ENCODE data around the gene C3orf22.

Gene C3orf22

GRCh38 chr3:126551121-126551838 lies 7.5 kb downstream of the C3orf22 start:
- H3K36me3 ChIP-seq (replicated peaks; ENCODE audit: low read depth, low read length) = no peaks in the 10 kb centered on the region
- TF ChIP-seq, protein P1, sequence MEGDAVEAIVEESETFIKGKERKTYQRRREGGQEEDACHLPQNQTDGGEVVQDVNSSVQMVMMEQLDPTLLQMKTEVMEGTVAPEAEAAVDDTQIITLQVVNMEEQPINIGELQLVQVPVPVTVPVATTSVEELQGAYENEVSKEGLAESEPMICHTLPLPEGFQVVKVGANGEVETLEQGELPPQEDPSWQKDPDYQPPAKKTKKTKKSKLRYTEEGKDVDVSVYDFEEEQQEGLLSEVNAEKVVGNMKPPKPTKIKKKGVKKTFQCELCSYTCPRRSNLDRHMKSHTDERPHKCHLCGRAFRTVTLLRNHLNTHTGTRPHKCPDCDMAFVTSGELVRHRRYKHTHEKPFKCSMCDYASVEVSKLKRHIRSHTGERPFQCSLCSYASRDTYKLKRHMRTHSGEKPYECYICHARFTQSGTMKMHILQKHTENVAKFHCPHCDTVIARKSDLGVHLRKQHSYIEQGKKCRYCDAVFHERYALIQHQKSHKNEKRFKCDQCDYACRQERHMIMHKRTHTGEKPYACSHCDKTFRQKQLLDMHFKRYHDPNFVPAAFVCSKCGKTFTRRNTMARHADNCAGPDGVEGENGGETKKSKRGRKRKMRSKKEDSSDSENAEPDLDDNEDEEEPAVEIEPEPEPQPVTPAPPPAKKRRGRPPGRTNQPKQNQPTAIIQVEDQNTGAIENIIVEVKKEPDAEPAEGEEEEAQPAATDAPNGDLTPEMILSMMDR (IDR thresholded peaks at IDR 0.05; ENCODE audit: low read depth, low read length) = no peak
- no peak for TF ChIP-seq EZH2phosphoT487 (IDR thresholded peaks at IDR 0.05; ENCODE audit: low read depth)
- H4K20me1 ChIP-seq (ENCODE audit: insufficient read depth, low read length) = no peaks in the 10 kb centered on the region
- no peaks in the 10 kb centered on the region for H3K4me1 ChIP-seq (ENCODE audit: low read length)
- H2AFZ ChIP-seq (ENCODE audit: low read depth, low read length) = no peak overlapping the region
- peaks cover 11% of the 10 kb centered on the region; the same call in 1 of the 2 replicates for H3K27me3 ChIP-seq (ENCODE audit: low read depth, low read length)
- H3K9me3 ChIP-seq (ENCODE audit: insufficient read depth, low read length) = no peaks in the 10 kb centered on the region
- no peak overlapping the region for H3K4me3 ChIP-seq (ENCODE audit: low read length)
- no peak overlapping the region for H3K27ac ChIP-seq (ENCODE audit: low read length)
- no peak overlapping the region for H3K4me2 ChIP-seq (ENCODE audit: low read length)
- no peaks in the 10 kb centered on the region for H3K79me2 ChIP-seq (ENCODE audit: low read length)
- no peak overlapping the region for H3K9ac ChIP-seq (ENCODE audit: low read length)

DNA sequence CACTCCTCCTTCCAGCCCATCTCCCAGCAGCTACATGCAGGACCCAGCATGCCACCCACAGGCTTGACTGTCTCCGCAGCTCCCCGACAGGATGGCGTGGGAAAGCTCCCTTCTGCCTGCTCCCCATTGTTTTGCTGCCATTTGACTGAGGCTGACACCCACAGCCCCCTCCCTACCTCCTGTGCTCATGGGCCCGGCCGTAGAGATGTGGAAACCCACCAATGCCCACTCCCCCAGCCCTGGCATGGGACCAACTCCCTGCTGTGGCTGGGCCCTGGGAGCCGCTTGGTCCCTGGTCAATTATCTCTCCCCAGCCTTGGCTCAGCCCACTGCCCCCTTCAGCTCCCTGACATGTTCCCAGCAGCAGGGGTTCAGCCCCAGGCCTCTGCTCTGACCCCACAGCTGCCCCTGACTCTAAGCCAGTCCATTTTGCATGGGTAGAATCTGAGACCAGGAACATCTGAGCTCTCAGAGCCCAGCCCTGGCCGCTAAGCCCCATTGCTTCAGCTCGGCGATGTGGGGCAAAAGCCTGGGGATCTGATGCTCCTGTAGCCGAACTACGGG lies 8.2 kb downstream of the C3orf22 start:
- no peaks in the 10 kb centered on the region for H3K36me3 ChIP-seq (replicated peaks; ENCODE audit: low read depth, low read length)
- H2AFZ ChIP-seq (ENCODE audit: low read depth, low read length) = no peak overlapping the region
- H3K79me2 ChIP-seq (ENCODE audit: low read length) = no peaks in the 10 kb centered on the region
- H4K20me1 ChIP-seq (ENCODE audit: insufficient read depth, low read length) = no peaks in the 10 kb centered on the region
- H3K9me3 ChIP-seq (ENCODE audit: insufficient read depth, low read length) = no peaks in the 10 kb centered on the region
- H3K4me1 ChIP-seq (ENCODE audit: low read length) = no peaks in the 10 kb centered on the region
- H3K4me3 ChIP-seq (ENCODE audit: low read length) = no peak overlapping the region
- H3K9ac ChIP-seq (ENCODE audit: low read length) = no peak overlapping the region
- H3K27me3 ChIP-seq (ENCODE audit: low read depth, low read length) = peaks cover 11% of the 10 kb centered on the region; the same call in 1 of the 2 replicates
- no peak for TF ChIP-seq EZH2phosphoT487 (IDR thresholded peaks at IDR 0.05; ENCODE audit: low read depth)
- TF ChIP-seq, protein P1 (IDR thresholded peaks at IDR 0.05; ENCODE audit: low read depth, low read length) = no peak
- H3K27ac ChIP-seq (ENCODE audit: low read length) = no peak overlapping the region
- H3K4me2 ChIP-seq (ENCODE audit: low read length) = no peak overlapping the region

DNA sequence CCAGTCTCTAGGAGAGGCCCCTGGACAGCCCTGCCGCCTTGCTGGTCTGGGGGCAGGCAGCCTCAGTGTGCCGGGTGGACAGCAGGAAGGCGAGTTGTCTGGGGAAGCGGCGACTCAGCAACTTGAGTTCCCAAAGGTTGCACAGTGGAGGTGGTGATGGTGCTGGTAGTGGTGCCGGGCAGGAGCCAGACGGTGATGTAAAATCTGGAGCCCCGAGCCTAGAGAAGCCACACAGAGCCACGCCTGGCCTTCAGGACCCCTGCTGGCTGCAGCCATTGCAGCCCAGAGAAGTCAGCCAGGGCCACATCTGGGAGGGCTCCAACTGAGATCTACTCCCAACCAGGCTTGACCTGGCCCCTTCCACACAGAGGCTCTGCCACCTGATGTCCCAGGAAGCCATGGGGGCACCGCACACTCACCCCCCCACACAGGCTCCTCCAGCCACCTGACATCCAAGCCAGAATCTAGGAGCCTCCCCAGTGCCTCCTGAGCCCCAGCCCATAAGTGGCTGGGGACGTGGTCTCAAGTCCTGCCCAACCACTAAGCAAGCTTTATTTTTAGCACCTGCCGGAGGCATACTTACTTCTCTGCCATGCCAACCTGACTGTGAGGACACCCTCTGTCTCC lies 8.8 kb downstream of the C3orf22 start:
- H2AFZ ChIP-seq (ENCODE audit: low read depth, low read length) = no peak overlapping the region
- no peak overlapping the region for H3K9ac ChIP-seq (ENCODE audit: low read length)
- no peak overlapping the region for H3K4me2 ChIP-seq (ENCODE audit: low read length)
- H3K27me3 ChIP-seq (ENCODE audit: low read depth, low read length) = peaks cover 11% of the 10 kb centered on the region; the same call in 1 of the 2 replicates
- no peaks in the 10 kb centered on the region for H4K20me1 ChIP-seq (ENCODE audit: insufficient read depth, low read length)
- TF ChIP-seq, protein P1 (IDR thresholded peaks at IDR 0.05; ENCODE audit: low read depth, low read length) = no peak
- no peak for TF ChIP-seq EZH2phosphoT487 (IDR thresholded peaks at IDR 0.05; ENCODE audit: low read depth)
- no peaks in the 10 kb centered on the region for H3K9me3 ChIP-seq (ENCODE audit: insufficient read depth, low read length)
- H3K79me2 ChIP-seq (ENCODE audit: low read length) = no peaks in the 10 kb centered on the region
- H3K4me1 ChIP-seq (ENCODE audit: low read length) = no peaks in the 10 kb centered on the region
- H3K27ac ChIP-seq (ENCODE audit: low read length) = no peak overlapping the region
- H3K4me3 ChIP-seq (ENCODE audit: low read length) = no peak overlapping the region
- no peaks in the 10 kb centered on the region for H3K36me3 ChIP-seq (replicated peaks; ENCODE audit: low read depth, low read length)
